GM23248 (cell line): Measurements from ENCODE around the gene SLC25A26. TPM values are rescaled to one million over a fixed set of nuclear protein-coding genes. Genes with fewer than 3 reads are reported as not detected.

Experiments used
- DNase-seq: peaks from one replicate; pipeline ENCODE4 v3.0.0-alpha.2; 2015
- H2AFZ ChIP-seq: fragments of 200-600 bp; sonication (generic); 2 replicates; pipeline ENCODE4 v1.6.1; 2016; ENCODE audit warnings: antibody characterized with exemption
- H3F3A ChIP-seq: fragments of 200-600 bp; sonication (generic); 2 replicates; pipeline ENCODE4 v1.6.1; 2016; ENCODE audit warnings: mild to moderate bottlenecking, antibody characterized with exemption, mixed run types; ENCODE audit not compliant: insufficient read depth
- H3K27ac ChIP-seq: fragments of 200-600 bp; sonication (generic); 2 replicates; pipeline ENCODE4 v1.5.1; 2016; ENCODE audit warnings: mild to moderate bottlenecking
- H3K27me3 ChIP-seq: fragments of 200-600 bp; sonication (generic); replicated peaks from 2 replicates; pipeline ENCODE4 v1.6.1; 2016; ENCODE audit warnings: mild to moderate bottlenecking; ENCODE audit not compliant: insufficient read depth
- H3K36me3 ChIP-seq: fragments of 200-600 bp; sonication (generic); 2 replicates; pipeline ENCODE4 v1.6.1; 2016; ENCODE audit warnings: low read depth, mild to moderate bottlenecking
- H3K4me1 ChIP-seq: fragments of 200-600 bp; sonication (generic); 2 replicates; pipeline ENCODE4 v1.6.1; 2016; ENCODE audit warnings: mild to moderate bottlenecking; ENCODE audit not compliant: insufficient read depth
- H3K4me2 ChIP-seq: fragments of 200-600 bp; sonication (generic); one replicate; pipeline ENCODE4 v1.6.1; 2016; ENCODE audit warnings: mild to moderate bottlenecking; ENCODE audit not compliant: unreplicated experiment
- H3K4me3 ChIP-seq: fragments of 200-600 bp; sonication (generic); 2 replicates; pipeline ENCODE4 v1.5.1; 2016; ENCODE audit warnings: mild to moderate bottlenecking
- H3K79me2 ChIP-seq: fragments of 200-600 bp; sonication (generic); 2 replicates; pipeline ENCODE4 v1.6.1; 2016; ENCODE audit warnings: mild to moderate bottlenecking; ENCODE audit not compliant: insufficient read depth
- H3K9ac ChIP-seq: fragments of 200-600 bp; sonication (generic); 2 replicates; pipeline ENCODE4 v1.6.1; 2016; ENCODE audit warnings: mild to moderate bottlenecking
- H3K9me2 ChIP-seq: fragments of 200-600 bp; sonication (generic); 2 replicates; pipeline ENCODE4 v1.6.1; 2016; ENCODE audit warnings: mixed run types, mild to moderate bottlenecking, moderate library complexity; ENCODE audit not compliant: insufficient read depth
- H3K9me3 ChIP-seq: fragments of 200-600 bp; sonication (generic); one replicate; pipeline ENCODE4 v1.6.1; 2017; ENCODE audit warnings: low read depth
- H4K20me1 ChIP-seq: fragments of 200-600 bp; sonication (generic); 2 replicates; pipeline ENCODE4 v1.6.0; 2016; ENCODE audit not compliant: insufficient read depth
- EZH2 ChIP-seq: fragments of 200-600 bp; sonication (generic); IDR thresholded peaks from 2 replicates; pipeline ENCODE4 v1.6.1; 2018; ENCODE audit warnings: antibody characterized with exemption, mild to moderate bottlenecking; ENCODE audit not compliant: insufficient read depth, poor library complexity, severe bottlenecking
- EZH2phosphoT487 ChIP-seq: fragments of 200-600 bp; sonication (generic); IDR thresholded peaks from 2 replicates; pipeline ENCODE4 v1.6.1; 2018; ENCODE audit warnings: antibody characterized with exemption, moderate library complexity, mild to moderate bottlenecking, low read depth; ENCODE audit not compliant: insufficient read depth
- WGBS, 2 experiments: methylation state at CpG; one replicate each; pipeline ENCODE4 v1.1.6; 2015 to 2017; ENCODE audit warnings: low lambda C conversion rate in 2 of 2, low coverage in 1 of 2; ENCODE audit errors: missing lambda C conversion rate in 2 of 2; 5-methylcytosine and 5-hydroxymethylcytosine counted together
- in situ Hi-C: fragments of 300-500 bp; cut with MboI; formaldehyde crosslinking; loops from 2 replicates; pipeline ENCODE4 v1.15.0; 2020
- polyA plus RNA-seq: library from polyadenylated mRNA; unstranded; fragments of >200 nt; fragmentation: Nextera tagmentation; extraction: Ambion mirVana; gene quantifications from 2 replicates; pipeline ENCODE4 v1.2.1, GENCODE V29; 2016
- total RNA-seq: library from RNA; depleted of rRNA; stranded (reverse); fragments of >200 nt; shearing (Covaris generic); gene quantifications from 2 replicates; pipeline ENCODE4 v1.2.3, GENCODE V29; 2014

The SLC25A26 gene
- total and polyA plus RNA-seq, 2 experiments from 2014 or later = 25.2 to 26.9 TPM

DNA sequence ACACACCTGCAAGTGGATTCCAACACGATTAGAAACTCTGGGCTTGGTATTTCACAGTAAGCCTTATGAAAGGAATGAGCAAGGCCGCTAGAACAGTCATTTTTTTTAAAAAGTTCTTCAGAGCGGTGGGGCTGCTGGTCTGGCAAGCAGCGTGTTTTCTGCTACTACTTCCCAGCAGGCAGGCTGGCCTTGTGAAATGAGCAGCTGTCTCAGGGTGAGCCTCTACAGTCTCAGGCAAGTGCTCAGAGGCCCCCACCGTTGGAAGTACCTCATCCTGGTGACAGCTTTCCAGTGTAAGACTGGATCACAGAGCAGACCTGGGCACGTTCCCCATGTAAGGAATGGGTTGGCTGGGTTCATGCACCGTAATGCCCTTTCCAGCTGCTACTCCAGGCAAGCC is 160.8 kb downstream of the SLC25A26 start:
- in situ Hi-C loops = no loop called here
- Histone ChIP-seq H3K79me2 (no peaks in the 10 kb centered on the region), H3K4me1 (peaks cover 5% of the 10 kb centered on the region; the same call in 1 of the 2 replicates), H3F3A (no peaks in the 10 kb centered on the region), H3K27me3 (no peaks in the 10 kb centered on the region), H3K4me3 (no peak overlapping the region), H4K20me1 (no peaks in the 10 kb centered on the region), H3K36me3 (peaks cover 21% of the 10 kb centered on the region), H3K4me2 (no peak overlapping the region), H2AFZ (no peak overlapping the region), H3K9me2 (no peaks in the 10 kb centered on the region), H3K9ac (no peak overlapping the region), H3K27ac (no peak overlapping the region), H3K9me3 (no peaks in the 10 kb centered on the region)
- WGBS, 2 experiments = 66 to 72% methylated on average over 7 of the region's 7 CpGs
- DNase-seq = no peak
- TF ChIP-seq EZH2 (no peak), EZH2phosphoT487 (no peak)

DNA sequence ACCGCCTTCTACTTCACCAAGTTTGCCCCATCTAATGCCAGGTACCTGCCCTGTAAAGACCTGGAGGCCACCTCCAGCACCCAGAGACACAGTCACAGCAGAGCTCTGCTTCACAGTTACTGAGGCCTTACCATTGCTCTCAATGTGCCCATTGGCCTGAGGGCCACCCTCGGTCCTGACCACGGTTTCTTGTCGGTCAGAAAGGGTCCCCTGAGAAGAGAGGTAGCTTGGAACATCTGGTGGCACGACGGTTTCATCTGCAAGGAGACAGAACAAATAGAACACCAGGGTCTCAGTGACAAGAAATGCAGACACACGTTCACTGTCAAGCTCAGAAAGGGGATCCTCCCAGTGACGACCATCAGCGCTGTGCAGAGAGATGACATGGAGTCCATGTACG is 161.3 kb downstream of the SLC25A26 start:
- in situ Hi-C loops = no loop called here
- no peak for TF ChIP-seq EZH2
- TF ChIP-seq EZH2phosphoT487 = no peak

DNA sequence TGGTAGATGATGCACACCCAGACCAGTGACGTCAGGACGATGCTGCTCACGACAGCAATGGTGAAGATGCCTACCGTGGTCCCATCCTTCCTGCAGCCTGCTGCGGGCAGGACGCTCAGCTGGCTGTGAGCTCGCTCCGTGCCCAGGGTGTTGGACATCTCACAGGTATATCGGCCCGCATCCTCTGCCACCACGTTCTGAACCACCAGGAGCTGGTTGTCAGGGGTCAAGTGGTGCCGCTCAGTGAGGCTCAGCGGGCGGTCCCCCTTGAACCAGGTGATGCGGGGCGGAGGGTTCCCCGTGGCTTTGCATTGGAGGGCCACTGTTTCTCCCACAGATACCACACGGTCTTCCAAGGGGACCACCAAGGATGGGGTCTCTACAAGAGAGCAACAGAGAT is 162.2 kb downstream of the SLC25A26 start:
- peaks cover 15% of the 10 kb centered on the region for H3K36me3 ChIP-seq
- in situ Hi-C loops = no loop called here
- no peaks in the 10 kb centered on the region for H3K79me2 ChIP-seq
- H3K9me2 ChIP-seq = no peaks in the 10 kb centered on the region
- H3K4me2 ChIP-seq = no peak overlapping the region
- TF ChIP-seq EZH2 (no peak), EZH2phosphoT487 (no peak)
- H4K20me1 ChIP-seq = no peaks in the 10 kb centered on the region
- no peaks in the 10 kb centered on the region for H3F3A ChIP-seq
- H3K4me3 ChIP-seq = no peak overlapping the region
- H3K9me3 ChIP-seq = no peaks in the 10 kb centered on the region
- H3K4me1 ChIP-seq = no peaks in the 10 kb centered on the region
- WGBS, 2 experiments = 92 to 94% methylated on average over 18 of the region's 18 CpGs
- H3K9ac ChIP-seq = no peak overlapping the region
- H3K27ac ChIP-seq = no peak overlapping the region
- H2AFZ ChIP-seq = no peak overlapping the region
- H3K27me3 ChIP-seq = no peaks in the 10 kb centered on the region
- no peak for DNase-seq

More for the DNA sequence above, 161.3 kb downstream of the SLC25A26 start:
- Histone ChIP-seq H3K9me2 (no peaks in the 10 kb centered on the region), H3F3A (no peaks in the 10 kb centered on the region), H3K4me1 (no peaks in the 10 kb centered on the region), H3K9me3 (no peaks in the 10 kb centered on the region), H3K27me3 (no peaks in the 10 kb centered on the region), H3K4me2 (no peak overlapping the region), H3K27ac (no peak overlapping the region), H3K9ac (no peak overlapping the region), H3K79me2 (no peaks in the 10 kb centered on the region), H4K20me1 (no peaks in the 10 kb centered on the region), H2AFZ (no peak overlapping the region), H3K36me3 (peaks cover 21% of the 10 kb centered on the region), H3K4me3 (no peak overlapping the region)
- DNase-seq = no peak
- 94 to 96% methylated on average over 10 of the region's 10 CpGs for WGBS, 2 experiments

DNA sequence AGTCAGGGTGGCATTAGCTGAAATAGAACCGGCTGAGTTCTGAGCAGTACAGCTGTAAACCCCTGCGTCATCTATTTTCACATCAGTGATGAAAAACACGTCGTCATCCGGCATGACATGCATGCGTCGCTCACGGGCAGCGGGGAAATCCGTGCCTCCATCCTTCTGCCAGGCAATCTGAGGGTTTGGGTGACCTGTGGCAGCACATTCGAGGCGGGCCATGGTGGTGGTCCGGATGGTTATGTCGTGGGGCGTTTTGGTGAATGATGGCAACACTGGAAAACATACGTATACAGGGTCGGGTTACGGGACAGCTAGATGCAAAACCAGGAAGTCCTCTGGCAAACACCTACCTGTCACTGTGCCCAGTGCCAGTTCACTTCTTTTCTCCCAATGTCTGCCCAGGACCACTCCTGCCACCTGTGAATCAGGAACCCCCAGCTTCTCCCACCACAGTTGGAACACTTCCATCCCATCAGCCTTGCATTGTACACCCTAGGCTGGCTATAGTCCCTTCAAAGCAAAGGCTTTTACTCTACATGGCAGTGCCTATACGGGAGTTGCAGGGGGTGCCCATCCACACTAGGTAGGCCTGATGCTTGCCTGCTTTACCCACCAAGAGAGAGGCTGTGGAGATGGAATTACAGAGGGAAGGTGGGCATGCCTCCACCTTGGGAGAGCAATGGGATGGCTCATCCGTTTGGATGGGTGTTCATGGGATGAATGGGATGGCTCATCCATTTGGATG is 163.4 kb downstream of the SLC25A26 start:
- H3K4me2 ChIP-seq = no peak overlapping the region
- H3K9me3 ChIP-seq = no peaks in the 10 kb centered on the region
- no peak overlapping the region for H3K4me3 ChIP-seq
- H3K36me3 ChIP-seq = peaks cover 12% of the 10 kb centered on the region
- H3F3A ChIP-seq = no peaks in the 10 kb centered on the region
- no peaks in the 10 kb centered on the region for H4K20me1 ChIP-seq
- in situ Hi-C loops = no loop called here
- H2AFZ ChIP-seq = no peak overlapping the region
- no peaks in the 10 kb centered on the region for H3K27me3 ChIP-seq
- WGBS, 2 experiments = 89 to 91% methylated on average over 20 of the region's 20 CpGs
- H3K9ac ChIP-seq = no peak overlapping the region
- TF ChIP-seq EZH2phosphoT487 = no peak
- TF ChIP-seq EZH2 = no peak
- no peaks in the 10 kb centered on the region for H3K79me2 ChIP-seq
- no peaks in the 10 kb centered on the region for H3K9me2 ChIP-seq
- H3K4me1 ChIP-seq = no peaks in the 10 kb centered on the region
- no peak overlapping the region for H3K27ac ChIP-seq
- no peak for DNase-seq
